ENCODE measurements around the gene LHFPL6.

Gene LHFPL6

DNA sequence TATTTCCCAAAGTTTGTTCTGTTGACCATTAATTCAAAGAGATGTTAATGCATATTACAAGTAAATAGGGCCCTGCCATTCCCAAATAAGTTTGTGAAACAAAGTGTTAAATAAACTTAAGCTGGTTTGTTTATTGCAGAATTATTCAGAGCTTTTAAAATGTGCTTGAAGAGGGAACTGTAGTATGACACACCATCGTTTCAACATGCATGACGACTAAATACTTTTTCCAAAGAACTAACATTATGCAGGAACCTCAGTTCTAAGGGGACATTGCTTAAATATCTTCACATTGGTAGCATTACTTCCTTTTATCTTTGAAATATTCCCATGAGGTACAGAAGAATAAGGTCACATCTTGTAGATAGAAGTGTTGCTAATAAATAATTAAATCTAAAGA, 14.6 kb downstream of the LHFPL6 start:
- DNase-seq: no peak

DNA sequence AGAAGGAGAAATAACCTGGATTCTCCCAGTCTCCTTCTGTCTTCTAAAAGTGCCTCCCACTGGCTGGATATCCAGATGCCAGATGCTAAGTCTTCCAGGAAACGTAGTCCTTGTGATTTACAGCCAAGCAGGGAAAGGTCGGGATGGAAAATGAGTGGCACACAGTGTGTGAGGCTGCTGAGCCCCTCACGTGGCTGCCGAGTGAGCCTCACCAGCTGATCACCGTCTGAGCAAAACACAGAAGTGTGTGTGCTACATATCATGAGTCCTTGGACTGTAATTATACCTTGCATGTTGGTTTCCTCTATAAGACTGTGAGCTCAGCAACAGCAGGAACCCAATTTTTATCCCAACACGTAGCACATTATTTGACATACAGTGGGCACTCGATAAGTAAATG, 15.1 kb downstream of the LHFPL6 start:
- no peak for DNase-seq

DNA sequence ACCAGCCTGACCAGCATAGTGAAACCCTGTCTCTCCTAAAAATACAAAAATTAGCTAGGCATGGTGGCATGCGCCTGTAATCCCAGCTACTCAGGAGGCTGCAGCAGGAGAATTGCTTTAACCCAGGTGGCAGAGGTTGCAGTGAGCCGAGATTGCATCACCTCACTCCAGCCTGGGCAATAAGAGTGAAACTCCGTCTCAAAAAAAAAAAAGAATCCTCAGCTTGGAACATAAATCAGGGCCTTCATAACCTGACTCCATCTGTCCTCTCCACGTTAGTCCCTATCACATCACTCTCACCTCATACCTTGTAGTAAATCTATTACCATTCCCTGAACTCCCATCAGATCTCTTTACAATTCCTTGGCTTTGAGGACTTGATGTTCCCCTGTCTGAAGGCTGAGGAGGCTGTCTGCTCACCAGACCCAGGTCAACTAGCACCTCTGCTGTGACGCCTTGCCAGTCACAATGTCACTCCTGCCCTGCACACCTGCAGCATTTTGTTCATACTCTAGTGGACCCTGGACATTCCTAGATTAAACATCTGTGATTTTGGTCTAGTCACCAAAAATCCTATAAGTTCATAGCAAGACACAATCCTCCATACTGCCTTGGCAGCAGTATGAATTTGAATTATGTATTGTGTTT, 15.9 kb downstream of the LHFPL6 start:
- DNase-seq: no peak

DNA sequence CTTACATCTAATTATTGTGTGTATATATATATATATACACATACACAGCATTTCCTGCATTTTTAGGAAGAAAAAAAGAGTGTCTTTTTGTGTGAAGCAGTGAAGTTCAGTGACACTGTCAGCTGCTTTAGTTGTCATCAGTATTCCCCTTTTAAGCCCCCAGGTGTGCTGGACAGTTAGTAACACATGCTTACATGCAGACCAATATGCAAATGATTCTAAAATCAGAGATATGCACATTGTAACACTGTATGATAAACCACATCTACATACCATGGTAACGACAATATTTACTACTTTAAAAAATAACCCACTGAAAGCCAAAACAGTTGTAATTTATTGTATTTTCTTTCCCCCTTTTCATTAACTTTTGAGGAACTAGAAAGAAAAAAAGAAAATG, 16.8 kb downstream of the LHFPL6 start:
- no peak for DNase-seq

DNA sequence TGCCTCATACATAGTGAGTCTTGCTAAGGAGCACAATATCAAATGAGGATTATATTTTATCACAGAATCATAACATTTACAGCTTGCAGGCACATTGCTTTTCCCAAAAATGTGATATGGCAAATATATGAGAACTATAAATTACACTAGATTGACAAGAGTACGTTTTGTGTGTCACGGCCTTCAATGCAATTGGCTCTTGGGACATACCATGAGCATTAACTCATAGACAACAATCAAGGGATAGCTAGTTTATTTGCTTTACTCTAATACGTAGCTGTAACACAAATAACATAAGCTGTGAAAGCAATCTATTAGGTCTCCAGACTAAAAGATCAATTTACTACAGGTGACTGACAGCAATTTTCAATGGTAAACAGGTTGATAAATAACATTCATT, 17.8 kb downstream of the LHFPL6 start:
- DNase-seq: no peak

DNA sequence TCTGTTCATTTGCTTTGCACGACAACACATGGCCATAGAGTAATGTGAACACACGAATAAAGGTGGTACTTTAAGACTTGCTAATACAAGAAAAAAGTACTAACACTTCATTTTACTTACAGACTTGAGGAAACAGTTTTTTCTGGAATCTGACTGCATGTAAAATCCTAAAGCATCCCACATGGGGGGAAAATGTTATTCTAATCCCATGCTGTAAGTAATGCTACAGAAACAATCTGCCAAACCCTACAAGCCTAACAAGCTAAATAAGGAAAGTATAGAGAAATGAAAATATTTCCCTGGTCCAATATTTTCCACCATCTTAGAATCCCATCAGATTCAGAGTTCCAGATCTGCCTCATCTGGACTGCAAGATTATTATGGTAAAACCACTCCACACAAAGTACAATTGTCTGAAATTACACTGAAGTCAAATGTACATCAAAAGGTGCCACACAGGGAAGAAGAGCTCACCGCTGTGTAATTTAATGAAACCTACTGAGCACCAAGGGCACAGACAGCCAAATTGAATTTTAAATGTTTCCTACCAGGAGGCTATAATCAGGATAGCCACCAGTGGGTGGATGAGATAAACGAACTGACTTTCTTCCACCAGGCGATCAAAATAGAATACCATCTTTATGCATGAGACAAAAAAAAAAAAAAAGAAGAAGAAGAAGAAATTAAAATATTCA, 22.0 kb downstream of the LHFPL6 start:
- no peak for DNase-seq

DNA sequence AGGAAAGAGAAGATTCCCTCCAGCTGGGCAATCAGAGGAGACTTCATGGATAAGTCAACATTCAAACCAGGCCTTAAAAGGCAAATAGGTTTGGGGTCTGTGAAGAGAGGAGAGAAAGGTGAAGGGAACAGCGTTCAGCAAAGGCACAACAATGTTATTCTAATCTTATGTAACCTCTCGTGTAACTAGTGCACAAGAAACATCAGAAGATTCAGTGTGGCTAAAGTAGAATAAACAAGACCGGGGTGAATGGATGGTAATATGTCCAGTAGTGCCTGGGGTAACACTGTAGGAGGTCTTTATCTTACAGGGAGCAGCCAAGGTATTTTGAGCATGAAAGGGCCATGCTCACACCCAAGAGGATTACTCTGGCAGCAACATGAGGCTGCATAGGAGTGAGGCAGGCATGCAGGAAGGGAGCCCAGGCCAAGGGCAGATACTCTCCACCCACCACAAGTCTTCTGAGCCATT, 24.1 kb downstream of the LHFPL6 start:
- DNase-seq: no peak

DNA sequence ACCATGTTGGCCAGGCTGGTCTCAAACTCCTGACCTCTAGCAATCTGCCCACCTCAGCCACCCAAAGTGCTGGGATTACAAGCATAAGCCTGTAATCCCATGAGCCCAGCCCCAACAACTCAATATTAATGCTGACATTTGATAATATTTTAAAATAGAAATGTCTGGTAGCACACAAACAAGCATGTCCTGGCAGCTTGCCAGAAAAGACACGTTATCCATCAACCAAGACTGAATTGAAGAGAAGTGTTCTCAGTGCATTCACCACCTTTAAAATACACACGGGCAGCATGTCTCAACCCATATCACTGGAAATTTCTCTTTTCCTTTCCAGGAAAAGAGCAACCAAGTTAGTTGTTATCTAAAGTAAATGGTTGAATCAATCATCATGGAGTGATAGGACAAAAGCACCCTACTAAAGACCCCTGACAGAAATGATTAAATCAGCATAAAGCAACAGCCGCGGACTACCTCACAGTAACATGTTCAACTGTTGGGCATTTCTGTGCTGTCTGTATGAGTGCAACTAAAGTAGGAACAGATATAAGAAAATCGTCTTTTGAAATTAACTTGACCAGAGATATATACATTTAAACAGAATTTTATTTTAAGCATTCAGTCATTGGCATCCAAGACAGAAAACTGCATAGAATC, 25.0 kb downstream of the LHFPL6 start:
- DNase-seq: peak; percentile 24

DNA sequence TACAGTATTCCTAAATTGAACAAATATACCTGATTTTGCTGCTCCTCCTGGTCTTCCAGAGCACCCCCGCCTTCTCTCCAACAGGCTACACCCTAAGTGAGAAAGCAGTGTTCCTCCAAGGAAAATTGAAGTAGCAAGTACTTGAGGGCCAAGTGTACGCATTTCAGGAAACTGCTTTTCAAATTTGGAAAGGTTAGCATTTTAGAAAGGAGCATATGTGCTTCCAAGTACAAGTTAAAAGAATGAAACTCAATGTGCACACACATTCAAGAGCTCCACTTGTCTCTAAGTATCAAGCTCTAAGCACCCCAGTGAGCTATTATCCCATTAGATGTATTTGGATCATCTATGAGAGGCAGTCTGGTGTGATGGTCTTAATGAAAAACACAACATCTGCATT, 25.8 kb downstream of the LHFPL6 start:
- DNase-seq: no peak

DNA sequence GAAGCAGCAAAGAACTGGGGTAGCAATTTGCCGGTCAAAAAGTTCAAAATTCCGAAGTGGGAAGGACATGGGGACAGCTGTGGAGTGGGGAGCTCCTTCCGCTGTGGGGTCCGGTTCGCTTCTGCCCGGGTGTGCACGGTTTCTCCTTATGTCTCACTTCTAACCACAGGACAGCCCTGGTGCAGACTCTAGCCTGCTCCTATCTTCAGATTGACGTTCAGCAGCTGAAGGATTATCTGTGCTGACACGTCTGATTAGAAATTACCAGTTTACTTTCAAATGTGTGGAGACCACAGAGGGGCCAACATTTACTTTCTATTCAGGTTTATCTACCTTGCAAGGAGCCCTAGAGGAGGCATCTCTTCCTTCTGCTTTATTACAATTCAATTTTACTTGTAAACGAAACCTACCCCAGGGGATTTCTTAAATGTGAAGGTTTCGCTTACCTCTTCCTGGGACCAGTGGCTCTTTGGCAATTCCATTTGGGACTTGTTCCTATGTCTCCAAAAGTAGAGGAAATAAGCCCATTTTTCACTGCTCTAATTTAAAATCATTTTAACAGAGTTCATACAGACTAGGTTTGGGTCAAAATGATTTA, 27.3 kb downstream of the LHFPL6 start:
- DNase-seq: no peak

DNA sequence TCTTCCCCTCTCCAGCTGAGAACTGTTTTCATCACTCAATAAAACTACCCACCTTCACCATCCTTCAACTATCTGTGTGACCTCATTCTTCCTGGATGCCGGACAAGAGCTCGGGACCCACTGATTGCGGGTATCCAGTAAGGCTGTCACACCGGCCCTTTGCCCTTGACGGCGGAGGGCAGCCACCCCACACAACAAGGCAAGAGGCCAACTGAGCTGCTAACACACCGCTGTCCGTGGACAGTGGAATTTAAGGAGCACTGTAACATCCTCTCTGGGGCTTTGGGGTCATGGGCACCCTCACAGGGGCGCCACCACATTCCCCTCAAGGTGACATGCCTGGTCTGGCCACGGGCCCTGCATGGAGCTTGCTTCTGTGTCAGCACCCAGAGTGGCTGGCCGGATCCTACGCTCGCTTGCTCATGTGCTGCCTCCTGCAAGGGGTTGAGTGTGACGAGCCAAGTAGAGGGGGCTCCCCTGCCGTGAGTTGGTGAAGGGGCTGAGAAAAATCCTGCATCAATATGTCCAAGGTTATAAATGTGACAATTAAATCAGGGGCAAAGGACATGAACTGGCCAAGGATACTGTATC, 31.4 kb downstream of the LHFPL6 start:
- DNase-seq: no peak

DNA sequence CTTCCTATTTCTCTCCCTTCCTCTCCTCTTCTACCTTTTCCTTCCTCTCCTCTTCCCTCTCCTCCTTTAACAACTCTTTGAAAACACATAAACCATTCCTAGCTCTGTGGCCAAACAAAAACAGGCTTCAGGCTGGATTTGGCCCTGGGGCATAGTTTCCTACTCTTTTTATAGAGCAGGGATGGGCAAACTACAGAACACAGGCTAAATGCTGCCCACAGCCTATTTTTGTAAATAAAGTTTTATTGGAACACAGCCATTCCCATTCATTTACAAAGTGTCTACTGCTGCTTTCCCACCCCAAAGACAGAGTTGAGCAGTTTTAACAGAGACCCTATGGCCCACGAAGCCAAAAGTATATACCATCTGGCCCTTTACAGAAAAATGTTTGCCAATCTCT, 35.4 kb downstream of the LHFPL6 start:
- DNase-seq: no peak

DNA sequence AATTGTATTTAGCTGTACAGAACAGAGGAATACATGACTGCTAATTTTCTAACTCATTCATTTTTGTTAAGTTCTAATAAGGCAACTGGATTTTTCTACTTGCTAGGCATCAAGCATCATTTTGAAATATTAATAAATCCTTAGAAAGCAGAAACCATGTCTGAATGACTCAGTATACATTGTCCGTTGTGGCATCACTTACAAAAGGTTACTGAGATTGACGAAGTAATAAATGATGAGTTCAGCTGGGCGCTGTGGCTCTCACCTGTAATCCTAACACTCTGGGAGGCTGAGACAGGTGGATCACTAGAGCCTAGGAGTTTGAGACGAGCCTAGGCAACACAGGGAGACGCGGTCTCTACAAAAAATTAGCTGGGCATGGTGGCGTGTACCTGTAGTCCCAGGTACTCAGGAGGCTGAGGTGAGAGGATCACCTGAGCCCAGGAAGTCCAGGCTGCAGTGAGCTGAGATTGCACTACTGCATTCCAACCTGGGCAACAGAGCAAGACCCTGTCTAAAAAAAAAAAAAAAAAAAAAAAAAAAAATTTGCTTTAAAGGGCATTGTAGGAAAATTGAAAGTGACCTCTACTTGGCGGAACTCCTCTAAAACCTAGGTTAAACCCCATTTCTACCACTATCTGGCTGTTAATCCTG, 36.6 kb downstream of the LHFPL6 start:
- DNase-seq: no peak

DNA sequence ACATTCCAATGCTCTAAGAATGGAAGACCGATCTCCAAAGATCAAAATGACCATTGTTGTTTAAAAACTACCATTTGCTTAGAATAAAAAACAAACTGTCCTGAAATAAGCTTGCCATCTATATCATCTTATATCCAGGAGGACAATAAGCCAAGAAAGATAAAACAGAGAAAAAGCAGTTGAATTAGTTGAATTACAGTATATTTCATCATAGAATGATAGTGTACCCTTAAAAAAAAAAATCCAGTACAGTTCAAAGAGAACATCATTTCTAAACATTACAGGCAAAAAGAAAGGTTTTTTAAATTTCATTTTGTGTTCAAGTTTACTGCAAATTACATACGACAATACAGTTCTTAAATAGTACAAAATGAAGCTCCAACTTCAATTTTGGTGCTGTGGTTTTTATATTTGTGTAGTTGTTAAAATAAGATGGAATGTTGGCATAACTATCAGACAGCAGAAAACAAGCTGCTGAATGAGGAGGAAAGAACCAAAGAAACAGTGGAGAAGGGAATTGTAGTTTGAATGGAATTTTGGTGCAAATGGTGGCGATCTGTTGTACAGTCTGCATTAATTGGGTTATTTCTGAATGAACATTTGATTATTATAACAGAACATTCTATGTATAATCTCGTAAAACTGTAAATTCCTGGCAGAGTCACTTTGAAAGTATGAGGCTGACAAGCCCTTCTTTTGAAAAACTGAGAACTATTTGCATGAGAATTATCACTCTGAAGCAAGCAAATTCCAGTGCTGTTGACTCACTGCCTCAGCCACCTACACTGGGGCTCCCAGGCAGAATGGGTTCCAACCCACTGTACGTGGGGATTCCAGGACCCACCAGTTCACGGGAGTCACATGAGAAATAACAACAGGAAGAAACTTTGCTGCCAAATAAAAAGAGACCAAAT, 37.7 kb downstream of the LHFPL6 start:
- DNase-seq: no peak

DNA sequence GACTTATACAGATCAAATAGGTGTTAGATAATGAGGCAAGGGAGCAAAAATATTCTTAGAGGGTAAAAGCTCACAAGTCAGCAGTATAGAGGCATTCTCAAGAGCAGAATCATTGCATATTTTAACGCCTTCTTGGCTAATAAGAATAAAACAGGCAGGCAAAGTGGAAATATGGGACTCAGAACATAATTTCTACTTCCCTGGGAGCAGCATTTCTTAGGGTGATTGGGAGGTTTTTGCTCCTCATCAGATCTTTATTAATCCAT, 39.6 kb downstream of the LHFPL6 start:
- no peak for DNase-seq

DNA sequence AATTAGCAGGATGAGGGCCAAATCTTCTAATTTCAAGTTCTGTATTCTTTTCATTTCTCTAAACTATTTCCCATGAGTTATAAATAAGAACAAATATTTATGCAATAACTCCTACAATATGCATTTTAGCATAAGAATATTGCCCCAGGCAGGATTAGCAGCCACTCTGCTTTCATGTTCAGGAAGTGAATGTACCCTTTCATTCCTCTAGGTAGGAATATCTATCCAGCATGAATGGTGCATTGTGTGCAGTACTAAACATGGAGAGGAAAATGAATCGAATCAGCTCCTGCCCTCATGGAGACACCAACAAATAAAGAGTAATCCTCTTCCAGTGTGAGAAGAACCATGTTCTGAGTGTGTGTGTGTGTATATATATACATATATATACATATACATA, 41.0 kb downstream of the LHFPL6 start:
- DNase-seq: no peak

DNA sequence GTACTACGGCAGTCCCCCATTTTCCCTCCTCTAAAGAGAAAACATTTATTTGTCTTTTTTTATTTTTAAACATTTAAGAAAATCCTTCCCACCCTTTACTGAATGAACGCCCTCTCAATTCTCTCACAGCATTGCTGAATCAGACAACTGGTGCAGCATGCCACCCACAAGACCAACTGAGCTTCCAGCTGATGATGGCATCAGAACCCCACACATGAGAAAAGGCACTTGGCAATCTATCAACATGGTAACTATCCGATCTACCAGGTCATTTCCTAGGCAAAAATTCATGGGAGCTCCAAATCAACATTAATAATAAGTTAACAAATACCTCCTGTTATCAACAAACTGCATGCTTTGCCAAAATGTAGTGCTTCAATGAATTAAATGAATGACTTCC, 43.1 kb downstream of the LHFPL6 start:
- DNase-seq: no peak

DNA sequence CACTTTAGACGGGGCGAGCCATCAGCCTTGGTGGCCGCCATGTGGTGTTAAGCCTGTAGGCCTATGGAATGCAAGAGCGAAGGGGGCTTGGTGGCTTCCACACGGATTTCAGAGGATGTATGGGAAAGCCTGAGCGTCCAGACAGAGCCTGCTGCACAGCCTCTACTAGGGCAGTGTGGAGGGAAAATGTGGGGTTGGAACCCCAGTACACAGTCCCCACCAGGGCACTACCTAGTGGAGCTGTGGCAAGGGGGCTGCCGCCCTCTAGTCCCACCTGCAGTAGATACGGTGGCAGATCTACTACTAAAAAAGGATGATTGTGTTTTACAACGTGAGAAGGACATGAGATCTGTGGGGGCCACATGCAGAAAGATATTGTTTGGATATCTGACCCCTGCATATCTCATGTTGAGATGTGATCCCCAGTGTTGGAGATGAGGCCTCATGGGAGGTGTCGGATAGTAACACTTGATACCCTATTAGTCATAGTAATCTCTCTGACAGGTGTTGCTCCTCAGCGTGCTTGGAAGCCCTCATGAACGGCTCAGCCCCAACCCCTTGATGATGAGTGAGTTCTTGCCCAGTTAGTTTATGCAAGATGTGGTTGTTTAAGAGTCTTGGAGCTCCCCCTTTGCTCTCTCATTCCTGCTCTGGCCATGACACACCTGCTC, 45.6 kb downstream of the LHFPL6 start:
- DNase-seq: no peak

DNA sequence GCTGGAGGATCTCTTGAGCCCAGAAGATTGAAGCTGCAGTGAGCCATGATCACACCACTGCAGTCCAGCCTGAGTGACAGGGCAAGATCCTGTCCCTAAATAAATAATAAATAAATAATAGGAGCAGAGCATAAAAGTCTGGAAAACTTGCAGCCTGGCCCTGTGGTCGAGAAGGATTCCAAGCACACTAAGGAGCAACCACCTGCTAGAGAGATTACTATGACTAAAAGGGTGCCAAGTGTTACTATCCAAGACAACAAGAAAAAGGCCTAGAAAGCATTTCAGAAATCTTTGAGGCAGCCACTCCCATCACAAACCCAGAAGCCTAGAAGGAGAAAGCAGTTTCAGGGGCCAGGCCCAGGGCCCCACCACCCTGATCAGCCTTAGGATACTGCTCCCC, 46.1 kb downstream of the LHFPL6 start:
- no peak for DNase-seq

DNA sequence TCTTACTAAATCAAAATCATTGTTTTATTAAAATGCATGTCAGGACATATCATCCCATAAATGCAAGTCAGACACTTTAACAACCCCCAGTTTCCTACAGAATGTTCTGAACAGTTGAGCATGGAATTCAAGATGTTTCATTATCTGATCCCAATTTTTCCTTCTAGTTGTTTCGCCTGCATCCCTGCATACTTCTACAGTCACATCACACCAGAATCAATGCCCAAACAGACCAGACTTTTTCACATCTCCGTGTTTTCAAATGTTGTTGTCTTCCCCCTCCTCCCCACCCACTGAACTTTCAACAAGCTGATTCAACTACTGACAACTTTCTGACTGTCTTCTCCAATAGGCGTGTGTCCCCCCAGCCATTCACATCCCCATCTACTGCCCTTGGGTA, 48.6 kb downstream of the LHFPL6 start:
- DNase-seq: no peak

DNA sequence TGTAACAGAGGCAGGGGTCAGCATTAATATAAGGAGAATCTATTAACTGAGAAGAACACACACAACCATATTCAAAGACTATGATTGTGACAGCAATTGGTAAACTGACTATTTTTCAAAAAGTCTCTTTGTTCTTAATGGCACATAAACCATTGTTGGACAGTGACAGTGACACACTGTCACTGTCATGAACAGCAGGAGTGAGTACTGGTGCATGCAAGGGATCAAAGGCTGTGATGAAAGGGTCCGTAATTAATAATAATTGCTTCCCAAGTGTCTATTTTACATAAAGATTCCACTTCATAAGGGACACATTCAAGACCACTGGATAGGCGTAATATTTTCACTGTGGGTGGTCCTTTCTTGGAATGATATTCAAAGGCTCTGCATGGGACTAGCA, 50.7 kb downstream of the LHFPL6 start:
- no peak for DNase-seq

DNA sequence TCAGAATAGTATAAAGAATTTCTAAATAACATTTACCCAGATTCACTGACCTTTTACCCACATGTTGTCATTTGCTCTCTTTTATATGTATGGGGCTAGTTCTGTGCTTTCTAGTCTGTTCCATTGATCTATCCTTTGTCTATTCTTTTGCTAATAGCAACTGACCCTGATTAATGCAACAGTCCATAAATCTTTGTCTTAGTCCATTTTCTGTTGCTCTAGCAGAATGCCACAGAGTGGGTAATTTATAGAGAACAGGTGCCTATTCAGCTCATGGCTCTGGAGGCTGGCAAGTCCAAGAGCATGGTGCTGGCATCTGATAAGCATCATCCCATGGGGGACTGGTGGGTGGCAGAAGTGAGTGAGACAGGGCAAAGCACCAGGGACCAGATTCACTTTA, 52.1 kb downstream of the LHFPL6 start:
- no peak for DNase-seq
